T-helper 9 cell (primary cell): ENCODE measurements around the gene SAMD4A.
"Not testable (repeated sequence)": the region's sequence is repeated elsewhere in the genome, so short reads cannot be mapped to it uniquely, and the experiment has no call there.

Source experiments
- DNase-seq: peaks from one replicate; pipeline ENCODE4 v3.0.0-alpha.2; 2020

Gene SAMD4A

DNA sequence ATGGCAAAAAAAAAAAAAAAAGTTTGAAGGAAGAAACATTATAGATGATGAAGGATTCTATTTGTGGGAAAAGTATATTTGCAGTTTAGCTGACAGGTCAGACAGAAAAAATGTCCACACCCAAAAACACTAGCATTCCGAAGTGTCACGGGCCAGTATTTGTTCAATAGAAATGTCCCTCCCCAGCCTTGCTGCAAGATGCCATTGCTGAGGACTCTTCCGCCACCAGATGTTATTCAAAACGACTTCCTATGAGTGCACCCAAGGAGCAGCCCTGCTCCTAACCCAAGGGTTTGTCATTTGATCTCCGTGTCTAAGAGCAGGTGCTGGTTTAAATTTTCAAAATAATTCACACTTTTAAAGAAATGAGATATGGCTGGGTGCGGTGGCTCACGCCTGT, 172.6 kb downstream of the SAMD4A start:
- no peak for DNase-seq

DNA sequence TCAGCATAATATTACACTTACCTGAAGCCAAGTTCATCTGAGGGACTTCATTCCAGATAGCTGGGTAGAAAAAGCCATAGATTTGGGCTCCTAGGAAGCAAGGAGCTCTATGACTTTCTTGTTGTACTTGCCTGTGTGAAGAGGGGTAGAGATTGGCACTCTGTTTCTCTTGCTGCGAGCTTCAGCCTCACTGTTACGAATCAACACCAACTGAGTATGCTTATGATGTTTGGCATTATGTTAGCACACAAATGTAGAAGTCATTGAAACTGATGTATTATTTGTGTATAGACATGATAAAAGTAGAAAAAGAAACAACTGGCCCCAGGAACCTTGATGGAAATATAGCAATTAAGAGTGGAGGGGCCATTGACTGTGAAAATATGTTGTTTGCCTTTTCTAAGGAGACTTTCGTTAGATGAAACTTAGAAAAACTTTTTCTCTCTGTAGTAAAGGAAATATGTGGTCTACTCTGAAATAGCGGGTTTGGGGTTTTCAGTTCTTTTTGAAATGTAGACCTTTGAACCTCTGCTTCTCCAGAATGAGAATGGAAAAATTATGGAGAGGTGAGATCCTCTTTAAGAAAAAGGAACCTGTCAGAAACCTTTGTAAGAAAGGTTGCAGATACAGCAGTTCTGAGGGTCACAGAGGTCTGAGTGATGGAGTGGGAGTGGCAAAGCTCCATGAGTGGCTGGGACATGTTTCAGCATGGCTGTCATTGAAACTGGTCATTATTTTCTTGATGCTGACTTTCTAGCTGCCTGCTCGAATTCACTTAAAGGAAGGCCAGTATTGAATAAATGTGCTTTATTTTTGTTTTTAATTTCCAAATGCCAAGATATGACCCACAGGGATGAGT, 175.8 kb downstream of the SAMD4A start:
- DNase-seq: no peak

DNA sequence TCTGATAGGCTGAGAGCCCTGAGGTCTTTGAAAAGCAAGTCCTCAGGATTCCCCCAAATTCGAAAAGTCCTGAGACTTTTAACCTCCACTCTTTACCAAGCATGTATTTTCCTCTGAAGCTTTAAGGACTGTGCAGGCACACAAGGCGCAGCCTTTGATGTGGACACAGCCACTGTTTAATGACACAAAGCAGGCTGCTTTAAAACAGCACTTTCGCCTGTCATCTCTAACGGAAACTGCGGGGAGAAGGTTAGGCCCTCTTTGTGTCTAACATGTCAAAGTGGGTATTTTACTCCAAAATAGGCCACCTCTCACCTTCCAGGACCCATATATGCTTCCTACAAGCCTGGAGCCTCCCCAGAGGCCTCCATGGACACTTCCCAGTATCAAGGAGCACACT, 176.5 kb downstream of the SAMD4A start:
- DNase-seq: no peak

DNA sequence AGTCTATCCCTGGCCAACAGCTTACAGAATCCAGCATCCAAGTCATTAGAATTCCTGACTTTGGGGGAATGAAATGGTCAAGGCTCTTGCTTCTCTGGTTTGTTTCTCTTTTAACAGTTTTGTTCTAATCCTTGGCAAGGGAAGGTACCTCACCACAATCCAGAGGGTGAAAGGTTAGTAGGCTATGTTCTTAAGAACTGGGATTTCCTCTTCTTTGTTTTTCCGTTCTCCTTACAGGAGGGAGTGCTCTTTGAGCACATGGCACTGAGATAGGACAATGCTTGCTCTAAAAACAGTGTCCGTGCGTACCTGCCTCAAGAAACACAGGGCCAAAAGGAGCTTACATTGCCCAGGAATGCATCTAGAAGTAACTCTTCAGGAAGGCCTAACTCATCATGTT, 179.1 kb downstream of the SAMD4A start:
- DNase-seq: no peak

DNA sequence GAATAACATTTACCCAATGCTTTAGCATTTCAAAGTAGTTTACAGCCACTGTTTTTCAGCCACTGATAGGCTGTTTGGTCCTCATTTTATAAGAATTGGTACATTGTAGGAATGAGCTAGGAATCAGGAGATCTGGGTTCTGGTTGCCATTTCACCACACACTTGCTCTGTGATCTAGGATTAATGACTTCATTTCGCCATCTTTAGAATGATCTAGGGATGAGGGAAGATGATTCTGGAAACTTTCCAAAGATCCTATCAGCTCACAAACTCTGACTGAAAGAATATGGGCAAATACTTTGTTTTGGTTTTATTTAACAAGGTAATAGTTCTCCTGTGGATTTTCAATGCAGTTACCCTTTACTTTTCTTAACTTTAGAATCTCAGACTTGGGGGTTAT, 180.7 kb downstream of the SAMD4A start:
- no peak for DNase-seq

DNA sequence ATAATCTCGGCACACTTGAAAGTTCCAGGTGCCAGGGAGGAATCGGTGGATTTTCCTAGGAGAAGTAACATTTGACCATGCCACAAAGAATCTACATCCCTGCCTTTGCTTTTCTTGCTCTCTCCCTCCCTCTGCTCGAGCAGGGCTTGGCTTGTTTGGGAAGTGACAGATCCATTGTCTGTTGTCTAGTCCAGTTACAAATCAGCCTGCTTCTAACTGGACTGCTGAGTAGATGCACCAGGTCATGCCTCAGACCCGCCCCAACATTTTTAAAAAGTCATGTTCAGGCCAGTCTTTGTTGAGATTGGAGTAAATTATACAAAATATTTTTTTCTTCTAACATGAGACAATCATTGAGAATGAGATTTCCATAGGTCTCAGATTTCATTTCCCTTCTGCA, 182.3 kb downstream of the SAMD4A start:
- no peak for DNase-seq

DNA sequence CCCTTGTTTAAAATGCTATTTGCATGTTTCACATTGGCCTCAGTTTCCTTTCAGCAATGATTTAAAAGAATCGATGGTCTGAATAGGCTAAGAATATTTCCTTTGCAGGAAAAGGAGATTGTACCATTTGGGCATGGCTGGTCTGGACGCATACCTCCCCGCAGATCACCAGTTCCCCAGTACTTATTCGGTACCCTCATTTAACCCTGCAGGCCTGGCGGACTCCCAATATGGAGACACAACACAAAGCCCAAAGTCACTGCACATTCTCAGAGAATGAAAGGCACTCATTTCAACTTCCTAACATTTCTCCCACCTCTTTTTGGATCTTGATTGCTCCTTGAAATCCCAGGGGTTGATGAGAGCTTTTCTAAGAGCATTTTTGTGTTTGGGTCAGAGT, 182.8 kb downstream of the SAMD4A start:
- no peak for DNase-seq

DNA sequence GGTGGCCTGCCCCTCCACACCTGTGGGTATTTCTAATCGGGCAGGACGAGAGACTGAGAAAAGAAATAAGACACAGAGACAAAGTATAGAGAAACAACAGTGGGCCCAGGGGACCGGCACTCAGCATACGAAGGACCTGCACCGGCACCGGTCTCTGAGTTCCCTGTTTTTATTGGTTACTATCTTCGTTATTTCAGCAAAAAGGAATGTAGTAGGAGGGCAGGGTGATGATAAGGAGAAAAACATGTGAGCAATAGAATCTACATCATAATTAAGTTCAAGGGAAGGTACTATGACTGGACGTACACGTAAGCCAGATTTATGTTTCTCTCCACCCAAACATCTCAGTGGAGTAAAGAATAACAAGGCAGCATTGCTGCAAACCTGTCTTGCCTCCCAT, 185.7 kb downstream of the SAMD4A start:
- DNase-seq: not testable (repeated sequence)

DNA sequence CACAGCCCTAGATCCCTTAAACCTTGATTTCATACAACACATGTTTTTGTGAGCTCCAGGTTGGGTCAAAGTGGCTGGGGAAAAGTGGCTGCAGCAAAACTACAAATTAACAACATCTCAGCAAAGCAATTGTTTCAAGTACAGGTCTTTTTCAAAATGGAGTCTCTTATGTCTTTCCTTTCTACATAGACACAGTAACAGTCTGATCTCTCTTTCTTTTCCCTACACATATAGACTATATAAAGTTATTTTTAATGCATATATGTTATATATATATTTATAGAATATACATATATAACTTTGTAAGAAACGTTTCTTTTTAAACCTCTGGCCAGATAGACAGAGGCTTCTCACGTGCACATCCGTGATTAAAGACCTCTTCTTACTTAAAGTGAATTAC, 186.5 kb downstream of the SAMD4A start:
- DNase-seq: not testable (repeated sequence)

DNA sequence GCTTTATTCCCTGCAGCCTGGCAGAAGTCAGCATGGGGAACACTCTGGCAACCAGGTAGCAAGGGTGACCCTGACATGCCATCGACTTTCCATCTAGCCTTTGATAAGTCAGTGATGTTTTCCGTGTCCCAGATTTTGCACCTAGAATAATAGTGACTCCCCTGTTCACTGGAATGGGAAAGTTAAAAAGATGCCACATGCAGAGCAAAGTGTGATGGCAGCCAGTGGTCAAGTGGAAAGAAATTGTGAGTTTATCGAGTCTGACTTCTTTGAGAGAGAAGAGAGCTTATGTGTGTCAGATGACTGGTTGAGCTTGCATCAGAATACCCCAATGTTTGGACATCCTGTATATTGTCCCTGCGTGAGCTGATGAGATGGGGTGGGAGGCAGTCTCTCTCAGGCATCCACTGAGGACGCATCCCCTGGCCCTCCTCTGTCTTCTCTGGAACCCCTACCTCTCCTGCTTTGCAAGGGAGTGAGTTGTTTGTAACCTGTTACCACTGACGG, 187.2 kb downstream of the SAMD4A start:
- no peak for DNase-seq

DNA sequence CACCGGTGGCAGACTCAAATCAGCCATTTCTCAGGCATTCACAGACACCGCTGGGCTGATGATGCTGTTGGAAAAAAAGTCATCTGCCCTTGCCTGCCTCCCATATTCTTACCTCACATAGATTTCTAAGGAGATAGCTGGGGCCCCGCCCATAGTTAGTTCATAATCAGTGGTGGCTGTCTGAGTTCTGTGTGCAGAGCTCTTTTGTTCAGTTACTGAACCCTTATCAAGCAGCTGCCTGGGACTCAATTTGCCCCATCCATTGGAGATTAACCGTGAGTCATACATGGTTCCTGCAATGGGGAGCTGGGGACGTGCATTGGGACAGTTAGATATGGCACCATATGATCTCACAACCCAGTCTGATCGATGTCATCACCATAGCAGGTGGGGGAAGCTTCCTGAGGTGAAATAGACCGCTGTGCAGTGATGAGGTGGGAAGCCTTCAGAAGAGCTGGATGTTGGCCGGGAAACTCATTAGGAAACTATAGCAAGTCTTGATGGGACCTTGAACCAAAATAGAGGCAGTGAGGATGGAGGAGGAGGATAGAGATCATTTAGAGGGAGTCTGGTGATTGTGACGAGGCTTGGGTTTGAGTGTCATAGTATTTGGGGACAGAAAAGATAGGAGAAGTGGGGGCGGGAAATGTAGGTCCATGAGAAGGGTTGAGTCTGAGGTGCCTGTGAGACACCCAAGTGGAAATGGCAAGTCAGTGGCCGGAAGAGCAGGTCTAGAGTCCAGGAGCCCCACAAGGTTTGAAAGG, 187.9 kb downstream of the SAMD4A start:
- DNase-seq: no peak

DNA sequence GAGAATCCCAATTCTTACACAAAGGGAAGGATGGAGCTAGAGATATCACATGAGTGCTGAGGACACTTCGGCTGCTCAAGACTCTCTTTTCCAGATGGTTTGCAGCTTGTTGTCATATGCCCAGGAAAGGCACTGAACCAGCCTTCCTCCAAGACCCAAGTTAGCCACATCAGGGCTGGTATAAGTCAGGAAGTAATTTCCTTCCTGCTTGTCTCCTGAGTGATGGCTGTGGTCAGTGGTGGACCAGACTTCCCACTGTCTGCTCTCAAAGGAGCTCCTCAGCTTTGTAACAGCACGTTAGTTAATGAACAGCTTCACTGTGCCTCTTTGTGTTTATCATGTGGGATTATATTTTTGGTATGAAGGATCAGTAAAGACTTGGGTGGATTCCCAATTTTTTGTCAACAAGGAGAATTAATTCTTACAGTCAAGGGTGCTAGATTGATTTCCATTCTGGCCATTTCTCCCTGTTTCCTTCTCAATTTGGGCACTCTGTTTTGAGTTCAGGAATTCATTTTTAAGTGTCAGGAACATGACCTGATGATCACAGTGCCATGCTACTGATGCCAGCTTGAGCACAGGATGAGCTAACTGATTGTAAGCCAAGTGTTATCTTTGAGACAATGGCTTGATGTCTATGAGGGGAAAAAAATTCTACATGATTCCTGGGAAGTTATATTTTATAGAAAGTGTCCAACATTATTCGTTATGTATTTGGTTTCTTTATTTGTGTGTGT, 189.9 kb downstream of the SAMD4A start:
- no peak for DNase-seq

DNA sequence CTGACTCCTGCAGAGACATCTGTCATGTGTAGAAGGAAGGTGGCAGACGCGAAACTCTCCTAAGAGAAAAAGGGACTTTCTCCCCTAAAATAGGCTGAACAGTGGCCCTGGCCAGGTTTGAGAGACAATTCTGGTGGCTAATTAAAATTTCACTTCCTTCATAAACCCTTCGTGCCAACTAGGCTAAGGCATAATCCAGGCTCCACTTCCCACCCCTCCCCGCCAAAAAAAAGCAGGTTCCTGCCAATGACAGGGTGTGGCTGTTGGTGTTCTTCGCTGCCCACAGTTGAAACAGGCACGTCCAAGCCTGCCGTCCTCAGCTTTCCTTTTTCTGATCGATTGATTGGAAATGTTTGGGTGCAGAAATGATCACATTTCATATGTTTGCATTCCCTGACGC, 191.1 kb downstream of the SAMD4A start:
- no peak for DNase-seq

DNA sequence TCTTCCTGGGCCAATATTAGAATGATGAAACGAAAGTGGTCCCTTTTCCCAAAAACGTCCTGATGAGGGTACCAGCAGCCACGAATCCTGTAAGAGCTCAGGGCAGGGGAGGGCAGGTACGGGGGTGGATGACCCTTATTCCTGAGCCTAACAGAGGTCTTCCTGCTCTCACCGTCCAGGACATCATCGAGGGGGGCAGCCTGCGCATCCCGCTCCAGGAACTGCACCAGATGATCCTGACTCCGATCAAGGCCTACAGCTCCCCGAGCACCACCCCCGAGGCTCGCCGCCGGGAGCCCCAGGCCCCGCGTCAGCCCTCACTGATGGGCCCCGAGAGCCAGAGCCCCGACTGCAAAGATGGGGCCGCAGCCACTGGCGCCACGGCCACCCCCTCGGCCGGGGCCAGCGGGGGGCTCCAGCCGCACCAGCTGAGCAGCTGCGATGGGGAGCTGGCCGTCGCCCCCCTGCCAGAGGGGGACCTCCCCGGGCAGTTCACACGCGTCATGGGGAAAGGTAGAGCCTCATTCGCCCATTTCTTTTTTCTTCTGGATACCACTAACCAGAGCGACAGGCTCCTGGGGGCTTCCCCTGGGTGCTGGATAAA, 193.2 kb downstream of the SAMD4A start:
- no peak for DNase-seq

DNA sequence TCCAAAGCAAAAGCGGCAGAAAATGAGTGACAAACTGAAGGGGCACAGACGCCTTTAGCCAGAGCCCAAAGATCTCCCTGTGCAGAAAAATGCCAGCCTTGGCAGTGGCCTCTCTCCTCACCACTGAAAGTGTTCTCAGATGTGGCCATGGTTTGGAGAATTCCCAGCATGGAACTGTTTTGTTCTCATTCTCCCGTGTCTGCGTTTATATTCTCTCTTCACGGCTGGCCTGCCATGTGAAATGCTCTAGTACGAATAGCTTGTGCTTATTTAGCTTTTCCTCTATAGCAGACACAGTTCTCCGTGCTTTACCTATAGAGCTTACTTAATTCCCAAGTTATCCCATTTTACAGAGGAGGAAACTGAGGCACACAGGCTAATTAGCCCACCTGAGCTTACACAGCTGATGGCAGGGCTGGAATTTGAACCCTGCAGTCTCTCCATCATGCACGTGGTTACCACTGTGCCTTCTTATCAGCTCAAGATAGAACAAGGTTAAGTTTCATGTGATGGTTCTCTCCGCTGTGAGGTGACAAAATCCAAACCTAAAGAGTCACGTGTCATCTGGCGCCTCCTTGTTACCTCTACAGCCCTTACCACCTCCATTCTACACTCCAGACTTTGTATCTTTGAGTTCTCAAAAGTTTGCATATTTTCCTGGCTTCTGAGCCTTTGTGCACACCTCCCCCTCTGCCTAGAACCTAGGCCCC, 194.1 kb downstream of the SAMD4A start:
- DNase-seq: no peak

DNA sequence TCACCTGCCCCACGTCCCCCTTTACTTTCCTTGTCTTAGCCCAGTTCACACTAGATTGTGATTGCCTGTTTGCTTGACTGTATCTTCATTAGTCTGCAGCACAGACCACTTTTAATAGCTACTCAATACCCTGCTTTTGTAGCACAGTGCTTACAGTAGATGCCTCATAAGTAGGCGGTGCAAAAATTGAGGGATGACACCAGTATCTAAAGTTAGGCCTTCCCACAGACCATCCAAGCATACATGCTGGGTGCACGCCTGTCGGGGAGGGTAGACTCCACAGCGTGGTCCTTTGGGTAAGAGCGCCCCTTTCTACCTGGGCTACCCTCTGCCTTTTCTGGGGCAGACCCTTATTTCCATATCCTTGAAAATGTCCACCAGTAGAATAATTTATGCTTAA, 194.9 kb downstream of the SAMD4A start:
- no peak for DNase-seq

DNA sequence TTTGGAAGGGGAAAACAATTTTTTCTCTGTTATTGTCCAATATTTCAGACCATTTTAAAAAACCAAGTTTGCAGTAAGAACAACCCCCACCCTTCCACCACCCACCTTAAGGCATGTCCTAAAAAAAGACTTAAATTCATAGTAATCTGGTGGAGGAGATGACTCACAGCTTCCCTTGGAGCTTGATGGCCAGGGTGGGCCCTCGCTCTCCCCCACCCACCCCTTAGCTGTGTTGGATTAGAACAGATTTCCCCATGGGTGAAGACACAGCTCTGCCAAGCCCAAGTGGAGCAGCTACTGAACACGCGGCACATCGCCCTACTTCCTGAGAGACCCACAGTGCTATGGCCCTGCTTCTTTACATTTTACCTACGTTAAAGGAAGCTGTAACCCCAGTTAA, 195.4 kb downstream of the SAMD4A start:
- DNase-seq: no peak

DNA sequence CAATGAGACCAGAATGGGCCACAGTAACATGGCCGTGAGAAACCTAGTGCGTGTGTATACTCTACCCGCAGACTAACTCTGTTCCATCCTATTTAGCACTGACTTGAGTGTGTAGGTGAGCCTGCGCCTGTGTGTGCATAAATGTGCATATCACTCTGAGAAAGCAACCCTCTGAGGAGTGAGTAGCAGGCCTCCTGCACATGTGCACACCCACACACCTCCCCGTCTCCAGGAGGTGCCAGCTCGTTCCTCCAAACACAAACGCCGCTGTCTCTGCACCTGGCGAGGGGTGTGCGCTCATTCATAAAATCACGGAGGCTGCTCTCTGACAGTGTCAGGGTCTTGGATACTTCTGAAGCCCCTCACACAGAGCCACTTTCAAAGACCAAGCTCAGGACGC, 196.8 kb downstream of the SAMD4A start:
- no peak for DNase-seq

DNA sequence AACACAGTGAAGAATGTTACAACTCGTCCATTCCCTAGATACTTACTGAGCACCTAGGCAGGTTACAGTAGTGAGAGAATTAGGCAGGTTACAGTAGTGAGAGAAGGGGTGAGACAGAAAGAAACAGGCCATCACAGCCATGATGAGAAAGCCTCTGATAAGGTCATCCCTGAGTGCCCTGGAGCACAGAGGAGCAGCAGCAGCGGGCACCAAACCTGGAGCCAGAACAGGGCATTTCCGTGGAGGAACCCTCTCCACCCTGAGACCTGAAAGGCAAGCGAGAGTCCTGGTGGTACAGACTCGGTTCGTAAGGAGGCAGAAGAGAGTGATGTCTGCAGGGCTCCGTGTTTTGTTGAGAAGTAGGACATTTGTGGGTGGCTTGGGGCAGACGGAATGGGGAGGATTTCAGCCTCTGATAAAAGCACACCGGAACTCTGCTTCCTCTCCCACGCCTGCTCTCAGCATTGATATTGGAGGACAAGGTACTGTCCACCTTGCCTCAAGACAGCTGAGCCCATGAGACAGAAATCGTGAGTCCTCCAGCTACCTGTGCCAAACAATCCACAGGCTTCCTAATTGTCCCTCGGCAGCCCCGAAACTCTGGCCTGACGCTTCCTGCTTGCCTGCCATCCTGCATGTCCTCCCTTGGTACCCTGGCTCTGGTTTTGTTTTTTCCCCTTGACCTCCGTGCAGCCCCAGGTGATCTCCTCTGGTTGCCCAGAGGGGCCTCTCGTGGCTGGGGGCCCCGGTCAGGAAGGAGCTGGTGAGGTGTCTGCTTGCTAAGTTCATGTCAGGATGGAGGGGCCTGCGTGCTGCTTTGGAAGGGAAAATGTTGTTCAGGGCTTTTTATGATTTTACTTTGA, 199.6 kb downstream of the SAMD4A start:
- DNase-seq: no peak

DNA sequence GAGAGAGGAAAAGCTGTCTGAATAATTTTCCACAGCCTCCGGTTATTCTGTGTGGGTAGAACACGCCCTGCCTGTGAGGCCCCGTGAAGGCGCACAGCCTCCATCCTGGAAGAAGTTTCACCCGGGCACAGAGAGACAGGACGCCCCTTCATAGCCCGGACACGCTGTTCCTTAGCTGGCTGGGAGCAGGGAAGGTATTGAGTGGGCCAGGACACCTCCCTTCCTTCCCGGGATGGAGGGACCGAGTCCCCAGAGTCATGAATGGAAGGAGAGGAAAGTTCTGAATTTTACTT, 200.2 kb downstream of the SAMD4A start:
- no peak for DNase-seq

DNA sequence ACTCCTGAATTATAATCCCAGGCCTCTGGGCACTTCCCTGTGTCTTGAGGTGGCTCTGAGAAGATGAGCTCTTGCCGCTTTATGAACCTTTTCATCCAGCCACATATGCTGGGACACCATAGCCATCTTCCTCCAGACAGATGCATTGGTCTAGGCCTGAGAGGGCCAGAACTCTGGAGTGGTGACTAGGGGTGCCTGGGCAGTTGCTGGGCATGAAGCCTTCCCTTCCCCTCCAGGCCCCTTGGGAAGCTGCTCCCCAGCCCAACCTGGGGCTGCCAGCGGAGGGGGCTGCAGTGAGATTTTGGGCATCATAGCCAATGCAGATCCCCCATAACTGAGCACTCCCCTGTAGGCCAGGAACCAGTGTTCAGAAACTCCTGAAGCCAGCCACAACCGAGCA, 200.5 kb downstream of the SAMD4A start:
- DNase-seq: no peak
